Activated naive CD8-positive, alpha-beta T cell treated with anti-CD3 and anti-CD28 coated beads, Interleukin-2, amount 50 U/mL, for 24 hours (primary cell): ENCODE data around the gene SLC29A3.
A peak's percentile ranks its signal among the peaks of the same experiment; 100 is the strongest.
"Not testable (repeated sequence)": the region's sequence is repeated elsewhere in the genome, so short reads cannot be mapped to it uniquely, and the experiment has no call there.

ENCODE experiments used
- ATAC-seq: fragments of 150-1000 bp; cut with Tn5 transposase; one replicate; pipeline ENCODE4 v1.10.0; 2021
- DNase-seq: peaks from one replicate; pipeline ENCODE4 v3.0.0; 2021
- H3K27ac Mint-ChIP-seq: one replicate; pipeline ENCODE4 v1.8.0; 2021; ENCODE audit warnings: mild to moderate bottlenecking, mixed read lengths
- H3K27me3 Mint-ChIP-seq: one replicate; pipeline ENCODE4 v1.8.0; 2021; ENCODE audit warnings: mixed read lengths
- H3K36me3 Mint-ChIP-seq: one replicate; pipeline ENCODE4 v1.8.0; 2021; ENCODE audit warnings: low read depth, mixed read lengths
- H3K4me1 Mint-ChIP-seq: one replicate; pipeline ENCODE4 v1.8.0; 2021; ENCODE audit warnings: mixed read lengths
- H3K4me3 Mint-ChIP-seq: one replicate; pipeline ENCODE4 v1.8.0; 2021; ENCODE audit warnings: mild to moderate bottlenecking, moderate library complexity, mixed read lengths
- H3K9me3 Mint-ChIP-seq: one replicate; pipeline ENCODE4 v1.8.0; 2021; ENCODE audit warnings: mixed read lengths

SLC29A3 gene

GRCh38 chr10:71319042-71319799 is at the start of gene SLC29A3:
SLC29A3 (plus strand) TSS chr10:71319259; CDS start chr10:71319310, 51 bp downstream.
- peak within 1 kb of the TSS; percentile 75 for H3K27ac Mint-ChIP-seq
- peaks cover 56% of the 10 kb centered on the region for H3K4me1 Mint-ChIP-seq
- peak; percentile 85 for DNase-seq
- peak; percentile 87 for ATAC-seq
- peaks cover 13% of the 10 kb centered on the region for H3K36me3 Mint-ChIP-seq
- H3K27me3 Mint-ChIP-seq, result peaks cover 2% of the 10 kb centered on the region
- H3K9me3 Mint-ChIP-seq, result no peaks in the 10 kb centered on the region
- peak within 1 kb of the TSS; percentile 87 for H3K4me3 Mint-ChIP-seq

GRCh38 chr10:71269301-71270288 is 49.5 kb upstream of the SLC29A3 start:
- H3K27ac Mint-ChIP-seq, result no peak overlapping the region
- ATAC-seq, result no peak
- H3K4me1 Mint-ChIP-seq, result no peaks in the 10 kb centered on the region

GRCh38 chr10:71270301-71271220 is 48.5 kb upstream of the SLC29A3 start:
- Mint-ChIP-seq H3K9me3 (no peaks in the 10 kb centered on the region), H3K27ac (no peak overlapping the region), H3K36me3 (no peaks in the 10 kb centered on the region), H3K4me1 (no peaks in the 10 kb centered on the region), H3K4me3 (no peak overlapping the region), H3K27me3 (no peaks in the 10 kb centered on the region)
- ATAC-seq (peak; percentile 56), DNase-seq (peak; percentile 36)

More at GRCh38 chr10:71269301-71270288, 49.5 kb upstream of the SLC29A3 start:
- no peak overlapping the region for H3K4me3 Mint-ChIP-seq
- no peak for DNase-seq
- H3K9me3 Mint-ChIP-seq, result no peaks in the 10 kb centered on the region
- no peaks in the 10 kb centered on the region for H3K36me3 Mint-ChIP-seq
- no peaks in the 10 kb centered on the region for H3K27me3 Mint-ChIP-seq

- Mint-ChIP-seq H3K9me3 (no peaks in the 10 kb centered on the region), H3K4me1 (no peaks in the 10 kb centered on the region), H3K27me3 (no peaks in the 10 kb centered on the region), H3K27ac (no peak overlapping the region), H3K4me3 (no peak overlapping the region), H3K36me3 (no peaks in the 10 kb centered on the region)
- no peak for DNase-seq
- ATAC-seq, result no peak
These were observed 47.4 kb upstream of the SLC29A3 start for GRCh38 chr10:71271662-71272055.

GRCh38 chr10:71272056-71272771 is 46.8 kb upstream of the SLC29A3 start:
- no peak for DNase-seq
- H3K27me3 Mint-ChIP-seq, result no peaks in the 10 kb centered on the region
- ATAC-seq, result no peak
- H3K4me1 Mint-ChIP-seq, result no peaks in the 10 kb centered on the region
- no peaks in the 10 kb centered on the region for H3K9me3 Mint-ChIP-seq
- H3K27ac Mint-ChIP-seq, result no peak overlapping the region
- no peak overlapping the region for H3K4me3 Mint-ChIP-seq
- H3K36me3 Mint-ChIP-seq, result no peaks in the 10 kb centered on the region

- not testable (repeated sequence) for H3K4me1 Mint-ChIP-seq, H3K27ac Mint-ChIP-seq, H3K27me3 Mint-ChIP-seq, DNase-seq, H3K4me3 Mint-ChIP-seq, ATAC-seq, H3K9me3 Mint-ChIP-seq, H3K36me3 Mint-ChIP-seq
These were observed 46.1 kb upstream of the SLC29A3 start for GRCh38 chr10:71272974-71273373.

GRCh38 chr10:71273506-71273905 is 45.6 kb upstream of the SLC29A3 start:
- Mint-ChIP-seq H3K36me3 (no peaks in the 10 kb centered on the region), H3K9me3 (no peaks in the 10 kb centered on the region), H3K27ac (no peak overlapping the region), H3K4me3 (no peak overlapping the region), H3K27me3 (no peaks in the 10 kb centered on the region), H3K4me1 (no peaks in the 10 kb centered on the region)
- no peak for DNase-seq
- no peak for ATAC-seq

- H3K4me1 Mint-ChIP-seq, result no peaks in the 10 kb centered on the region
- H3K27ac Mint-ChIP-seq, result no peak overlapping the region
- no peaks in the 10 kb centered on the region for H3K27me3 Mint-ChIP-seq
- H3K9me3 Mint-ChIP-seq, result no peaks in the 10 kb centered on the region
- no peaks in the 10 kb centered on the region for H3K36me3 Mint-ChIP-seq
- no peak overlapping the region for H3K4me3 Mint-ChIP-seq
- ATAC-seq, result no peak
- no peak for DNase-seq
These were observed 43.9 kb upstream of the SLC29A3 start for GRCh38 chr10:71274901-71275796.

- Mint-ChIP-seq H3K27ac (no peak overlapping the region), H3K27me3 (no peaks in the 10 kb centered on the region), H3K9me3 (no peaks in the 10 kb centered on the region), H3K4me3 (no peak overlapping the region), H3K36me3 (no peaks in the 10 kb centered on the region), H3K4me1 (no peaks in the 10 kb centered on the region)
- DNase-seq (no peak), ATAC-seq (no peak)
These were observed 42.2 kb upstream of the SLC29A3 start for GRCh38 chr10:71276873-71277272.

- DNase-seq (no peak), ATAC-seq (no peak)
- Mint-ChIP-seq H3K36me3 (no peaks in the 10 kb centered on the region), H3K27ac (no peak overlapping the region), H3K27me3 (no peaks in the 10 kb centered on the region), H3K9me3 (no peaks in the 10 kb centered on the region), H3K4me1 (no peaks in the 10 kb centered on the region), H3K4me3 (no peak overlapping the region)
These were observed 41.0 kb upstream of the SLC29A3 start for GRCh38 chr10:71277914-71278665.

GRCh38 chr10:71278691-71279588 is 40.1 kb upstream of the SLC29A3 start:
- no peak overlapping the region for H3K27ac Mint-ChIP-seq
- no peaks in the 10 kb centered on the region for H3K9me3 Mint-ChIP-seq
- H3K4me1 Mint-ChIP-seq, result no peaks in the 10 kb centered on the region
- H3K4me3 Mint-ChIP-seq, result no peak overlapping the region
- DNase-seq (no peak), ATAC-seq (no peak)
- H3K36me3 Mint-ChIP-seq, result no peaks in the 10 kb centered on the region
- no peaks in the 10 kb centered on the region for H3K27me3 Mint-ChIP-seq
